ENCODE data around the gene ZNF831.

- no peak for TF ChIP-seq POLR2AphosphoS5 (IDR thresholded peaks at IDR 0.05; ENCODE audit: low read depth, low read length)
- no peak for TF ChIP-seq TAF1 (IDR thresholded peaks at IDR 0.05; ENCODE audit: borderline replicate concordance, low read depth, low read length)
These were observed 46.1 kb upstream of the ZNF831 start for GRCh38 chr20:59117526-59117925.
